Small intestine (tissue), 7 donors: ENCODE measurements around the gene MOGAT1. TPM values are rescaled to one million over a fixed set of nuclear protein-coding genes. Genes with fewer than 3 reads are reported as not detected.
A peak's percentile ranks its signal among the peaks of the same experiment; 100 is the strongest.
"Not testable (repeated sequence)": the region's sequence is repeated elsewhere in the genome, so short reads cannot be mapped to it uniquely, and the experiment has no call there.

ENCODE experiments used
- DNase-seq, 2 donors: peaks; one replicate each; pipeline versions ENCODE4 v3.0.0 to v3.0.0-alpha.2; 2013
- FAIRE-seq: peaks from 2 replicates; lab custom pipeline; 2012; peaks lifted over from hg19 to GRCh38; lab: Jason Lieb, UNC
- H3K27ac ChIP-seq, 3 donors: one replicate each; pipeline ENCODE4 v1.5.1; 2013; ENCODE audit warnings: low read length in 2 of 3, mild to moderate bottlenecking in 2 of 3, control low read depth in 1 of 3, inconsistent platforms in 1 of 3, low read depth in 1 of 3, moderate library complexity in 1 of 3
- H3K27me3 ChIP-seq, 3 donors: one replicate each; pipeline ENCODE4 v1.6.1; 2013; ENCODE audit warnings: low read length in 3 of 3, inconsistent platforms in 1 of 3; ENCODE audit not compliant: control insufficient read depth in 3 of 3, insufficient read depth in 3 of 3
- H3K36me3 ChIP-seq, 3 donors: one replicate each; pipeline ENCODE4 v1.6.1; 2013; ENCODE audit warnings: low read length in 3 of 3, inconsistent platforms in 1 of 3, low read depth in 1 of 3, mild to moderate bottlenecking in 1 of 3, moderate library complexity in 1 of 3; ENCODE audit not compliant: control insufficient read depth in 3 of 3, insufficient read depth in 2 of 3
- H3K4me1 ChIP-seq, 3 donors: one replicate each; pipeline ENCODE4 v1.6.1; 2013; ENCODE audit warnings: low read length in 2 of 3, inconsistent platforms in 1 of 3, low read depth in 1 of 3, mild to moderate bottlenecking in 1 of 3, moderate library complexity in 1 of 3; ENCODE audit not compliant: control insufficient read depth in 3 of 3, insufficient read depth in 2 of 3
- H3K4me3 ChIP-seq, 3 donors: one replicate each; pipeline ENCODE4 v1.5.1; 2013; ENCODE audit warnings: low read length in 3 of 3, control low read depth in 1 of 3, inconsistent platforms in 1 of 3, low read depth in 1 of 3, mild to moderate bottlenecking in 1 of 3, moderate library complexity in 1 of 3
- H3K9me3 ChIP-seq, 2 donors: one replicate each; pipeline ENCODE4 v1.6.1; 2013; ENCODE audit warnings: low read depth in 1 of 2, low read length in 1 of 2; ENCODE audit not compliant: control insufficient read depth in 2 of 2, insufficient read depth in 1 of 2
- WGBS, 3 donors: extraction: QIAGEN DNeasy Blood & Tissue Kit; methylation state at CpG; one replicate each; pipeline ENCODE4 v1.1.7; 2013; 5-methylcytosine and 5-hydroxymethylcytosine counted together
- polyA plus RNA-seq, 4 donors: library from polyadenylated mRNA; stranded (reverse) in 3 of 4; unstranded in 1 of 4; fragments of 200-250 nt in 3 of 4; fragments of 120-200 nt in 1 of 4; gene quantifications; one replicate each; pipeline versions ENCODE4 v1.2.1 to v1.2.3, GENCODE V29; 2013
- donor health status: healthy with polysubstance abuse.
- donor health status: control.
- donor health status: control.
- donor health status: Bipolar disorder and iron deficiency.
- donor health status: healthy.

Gene MOGAT1
- polyA plus RNA-seq, 4 donors: 0.07 TPM; not detected in 3

GRCh38 chr2:222721597-222721996 is 50.1 kb downstream of the MOGAT1 start:
- not testable (repeated sequence) for FAIRE-seq, H3K4me3 ChIP-seq, H3K4me1 ChIP-seq, H3K36me3 ChIP-seq, H3K9me3 ChIP-seq, H3K27me3 ChIP-seq, DNase-seq, H3K27ac ChIP-seq
- 96 to 100% (median 100%) methylated on average over 2 of the region's 2 CpGs for WGBS, 3 donors

- Histone ChIP-seq H3K9me3 (peaks cover 0 to 6% of the 10 kb centered on the region in 2 donors), H3K4me1 (peaks cover 0 to 3% (median 0%) of the 10 kb centered on the region in 3 donors), H3K4me3 (no peak overlapping the region), H3K27ac (no peak overlapping the region), H3K36me3 (no peaks in the 10 kb centered on the region), H3K27me3 (no peaks in the 10 kb centered on the region)
- DNase-seq (no peak), FAIRE-seq (no peak)
- 65 to 89% (median 89%) methylated on average over 2 of the region's 2 CpGs for WGBS, 3 donors
Measured at GRCh38 chr2:222722327-222722946, 51.0 kb downstream of the MOGAT1 start.

- Histone ChIP-seq H3K27me3 (no peaks in the 10 kb centered on the region), H3K4me3 (no peak overlapping the region), H3K9me3 (peaks cover 0 to 6% of the 10 kb centered on the region in 2 donors), H3K4me1 (peaks cover 0 to 3% (median 0%) of the 10 kb centered on the region in 3 donors), H3K27ac (no peak overlapping the region), H3K36me3 (no peaks in the 10 kb centered on the region)
- FAIRE-seq: no peak
- no peak for DNase-seq
Measured at GRCh38 chr2:222724208-222724607, 52.8 kb downstream of the MOGAT1 start.

- no peaks in the 10 kb centered on the region for H3K27me3 ChIP-seq
- no peaks in the 10 kb centered on the region for H3K4me1 ChIP-seq
- no peaks in the 10 kb centered on the region for H3K9me3 ChIP-seq
- no peaks in the 10 kb centered on the region for H3K36me3 ChIP-seq
- DNase-seq: no peak
- H3K4me3 ChIP-seq: no peak overlapping the region
- peak; percentile 86 for FAIRE-seq
- H3K27ac ChIP-seq: no peak overlapping the region
- WGBS, 3 donors: 70 to 88% (median 75%) methylated on average over 3 of the region's 3 CpGs
Measured at GRCh38 chr2:222728621-222729020, 57.2 kb downstream of the MOGAT1 start.

GRCh38 chr2:222730366-222730999 is 59.0 kb downstream of the MOGAT1 start:
- FAIRE-seq (no peak), DNase-seq (no peak)
- no peaks in the 10 kb centered on the region for H3K9me3 ChIP-seq
- WGBS, 3 donors: 69 to 88% (median 72%) methylated on average over 5 of the region's 5 CpGs
- no peaks in the 10 kb centered on the region for H3K27me3 ChIP-seq
- H3K27ac ChIP-seq: no peak overlapping the region
- no peaks in the 10 kb centered on the region for H3K36me3 ChIP-seq
- H3K4me3 ChIP-seq: no peak overlapping the region
- peaks cover 0 to 6% (median 0%) of the 10 kb centered on the region in 3 donors for H3K4me1 ChIP-seq

GRCh38 chr2:222731201-222731621 is 59.8 kb downstream of the MOGAT1 start:
- Histone ChIP-seq H3K9me3 (no peaks in the 10 kb centered on the region), H3K27ac (no peak overlapping the region), H3K4me3 (no peak overlapping the region), H3K27me3 (no peaks in the 10 kb centered on the region), H3K36me3 (no peaks in the 10 kb centered on the region), H3K4me1 (peaks cover 0 to 6% (median 0%) of the 10 kb centered on the region in 3 donors)
- DNase-seq (no peak), FAIRE-seq (no peak)
- 81 to 95% (median 93%) methylated on average over 2 of the region's 2 CpGs for WGBS, 3 donors

GRCh38 chr2:222732489-222733178 is 61.2 kb downstream of the MOGAT1 start:
- Histone ChIP-seq H3K27me3 (no peaks in the 10 kb centered on the region), H3K4me3 (no peak overlapping the region), H3K4me1 (peaks cover 0 to 6% (median 0%) of the 10 kb centered on the region in 3 donors), H3K36me3 (no peaks in the 10 kb centered on the region), H3K27ac (no peak overlapping the region), H3K9me3 (no peaks in the 10 kb centered on the region)
- 59 to 72% (median 60%) methylated on average over 4 of the region's 4 CpGs for WGBS, 3 donors
- FAIRE-seq (no peak), DNase-seq (no peak)

GRCh38 chr2:222733470-222733845 is 62.0 kb downstream of the MOGAT1 start:
- Histone ChIP-seq H3K27ac (no peak overlapping the region), H3K4me3 (no peak overlapping the region), H3K9me3 (no peaks in the 10 kb centered on the region), H3K4me1 (peaks cover 0 to 6% (median 0%) of the 10 kb centered on the region in 3 donors), H3K27me3 (no peaks in the 10 kb centered on the region), H3K36me3 (no peaks in the 10 kb centered on the region)
- DNase-seq (no peak), FAIRE-seq (no peak)
- 93 to 97% (median 93%) methylated on average over 3 of the region's 3 CpGs for WGBS, 3 donors
